T-helper 2 cell treated with Interferon-gamma antibody and Interleukin-4, amounts not matched to agents 5 μg/mL and 100 μg/mL, for 36 hours (primary cell): ENCODE data around the gene ARMC9.

ENCODE experiments used
- DNase-seq: peaks from one replicate; pipeline ENCODE4 v3.0.0; 2021; ENCODE audit warnings: low spot score
- H3K27ac Mint-ChIP-seq: one replicate; pipeline ENCODE4 v1.8.0; 2021; ENCODE audit warnings: mild to moderate bottlenecking, mixed read lengths
- H3K27me3 Mint-ChIP-seq: one replicate; pipeline ENCODE4 v1.8.0; 2021; ENCODE audit warnings: low read depth, mixed read lengths
- H3K36me3 Mint-ChIP-seq: one replicate; pipeline ENCODE4 v1.8.0; 2021; ENCODE audit warnings: low read depth, mixed read lengths
- H3K4me1 Mint-ChIP-seq: one replicate; pipeline ENCODE4 v1.8.0; 2021; ENCODE audit warnings: low read depth, mixed read lengths
- H3K4me3 Mint-ChIP-seq: one replicate; pipeline ENCODE4 v1.8.0; 2022; ENCODE audit warnings: mild to moderate bottlenecking, moderate library complexity, mixed read lengths
- H3K9me3 Mint-ChIP-seq: one replicate; pipeline ENCODE4 v1.8.0; 2021; ENCODE audit warnings: mixed read lengths

ARMC9 gene

GRCh38 chr2:231256494-231256893 lies 58.1 kb downstream of the ARMC9 start:
- Mint-ChIP-seq H3K36me3 (no peaks in the 10 kb centered on the region), H3K4me1 (peaks cover 11% of the 10 kb centered on the region), H3K27ac (no peak overlapping the region), H3K9me3 (no peaks in the 10 kb centered on the region), H3K4me3 (no peak overlapping the region), H3K27me3 (peaks cover 31% of the 10 kb centered on the region)
- no peak for DNase-seq

DNA sequence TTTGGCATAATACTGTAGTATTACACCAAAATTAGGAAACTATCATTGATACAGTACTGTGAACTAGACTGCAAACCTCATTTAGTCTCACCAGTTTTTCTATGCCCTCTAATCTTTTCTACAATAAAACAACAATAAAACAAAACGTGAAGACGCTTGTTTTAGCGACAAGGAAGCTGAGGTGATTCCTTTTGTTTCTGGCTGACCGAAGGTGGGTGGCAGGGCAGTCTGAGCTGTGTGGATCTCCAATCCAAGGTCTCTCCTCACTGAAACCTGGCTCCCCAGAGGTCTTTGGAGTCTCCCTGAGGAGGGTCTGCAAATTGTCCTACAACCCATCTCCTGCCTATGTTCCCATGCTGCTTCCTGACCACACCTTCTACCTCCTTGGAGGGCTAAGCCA lies 59.3 kb downstream of the ARMC9 start:
- Mint-ChIP-seq H3K27me3 (peaks cover 38% of the 10 kb centered on the region), H3K4me1 (peaks cover 11% of the 10 kb centered on the region), H3K27ac (no peak overlapping the region), H3K4me3 (no peak overlapping the region), H3K9me3 (no peaks in the 10 kb centered on the region), H3K36me3 (no peaks in the 10 kb centered on the region)
- no peak for DNase-seq

GRCh38 chr2:231258701-231259100 lies 60.3 kb downstream of the ARMC9 start:
- H3K27ac Mint-ChIP-seq = no peak overlapping the region
- peaks cover 11% of the 10 kb centered on the region for H3K4me1 Mint-ChIP-seq
- no peak for DNase-seq
- no peaks in the 10 kb centered on the region for H3K9me3 Mint-ChIP-seq
- peaks cover 40% of the 10 kb centered on the region for H3K27me3 Mint-ChIP-seq
- no peaks in the 10 kb centered on the region for H3K36me3 Mint-ChIP-seq
- H3K4me3 Mint-ChIP-seq = no peak overlapping the region

DNA sequence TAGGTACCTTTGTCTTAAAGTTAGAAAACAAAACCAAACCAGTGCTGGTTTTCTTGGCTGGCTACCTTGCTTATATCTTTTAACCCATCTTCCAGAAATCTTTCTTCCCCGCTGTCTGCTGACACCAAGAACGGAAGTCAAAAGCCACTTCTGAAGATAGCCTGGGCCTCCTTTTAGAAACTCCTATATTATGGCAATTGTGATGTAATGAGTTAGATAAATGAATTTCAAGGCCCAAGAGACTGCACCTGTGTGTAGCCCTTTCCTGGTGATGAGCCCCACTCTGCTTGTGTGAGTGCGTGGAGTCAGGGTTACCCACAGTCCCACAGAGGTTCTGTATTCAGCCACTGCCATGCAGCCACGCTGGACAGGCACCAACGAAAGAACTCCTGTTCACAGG lies 60.7 kb downstream of the ARMC9 start:
- peak; percentile 6 for DNase-seq
- H3K36me3 Mint-ChIP-seq = no peaks in the 10 kb centered on the region
- H3K27ac Mint-ChIP-seq = no peak overlapping the region
- no peaks in the 10 kb centered on the region for H3K9me3 Mint-ChIP-seq
- no peak overlapping the region for H3K4me3 Mint-ChIP-seq
- H3K4me1 Mint-ChIP-seq = peaks cover 11% of the 10 kb centered on the region
- peaks cover 36% of the 10 kb centered on the region for H3K27me3 Mint-ChIP-seq

GRCh38 chr2:231260442-231261208 lies 62.2 kb downstream of the ARMC9 start:
- H3K27me3 Mint-ChIP-seq = peaks cover 33% of the 10 kb centered on the region
- H3K36me3 Mint-ChIP-seq = no peaks in the 10 kb centered on the region
- no peak for DNase-seq
- no peak overlapping the region for H3K27ac Mint-ChIP-seq
- H3K9me3 Mint-ChIP-seq = no peaks in the 10 kb centered on the region
- peaks cover 11% of the 10 kb centered on the region for H3K4me1 Mint-ChIP-seq
- H3K4me3 Mint-ChIP-seq = no peak overlapping the region

DNA sequence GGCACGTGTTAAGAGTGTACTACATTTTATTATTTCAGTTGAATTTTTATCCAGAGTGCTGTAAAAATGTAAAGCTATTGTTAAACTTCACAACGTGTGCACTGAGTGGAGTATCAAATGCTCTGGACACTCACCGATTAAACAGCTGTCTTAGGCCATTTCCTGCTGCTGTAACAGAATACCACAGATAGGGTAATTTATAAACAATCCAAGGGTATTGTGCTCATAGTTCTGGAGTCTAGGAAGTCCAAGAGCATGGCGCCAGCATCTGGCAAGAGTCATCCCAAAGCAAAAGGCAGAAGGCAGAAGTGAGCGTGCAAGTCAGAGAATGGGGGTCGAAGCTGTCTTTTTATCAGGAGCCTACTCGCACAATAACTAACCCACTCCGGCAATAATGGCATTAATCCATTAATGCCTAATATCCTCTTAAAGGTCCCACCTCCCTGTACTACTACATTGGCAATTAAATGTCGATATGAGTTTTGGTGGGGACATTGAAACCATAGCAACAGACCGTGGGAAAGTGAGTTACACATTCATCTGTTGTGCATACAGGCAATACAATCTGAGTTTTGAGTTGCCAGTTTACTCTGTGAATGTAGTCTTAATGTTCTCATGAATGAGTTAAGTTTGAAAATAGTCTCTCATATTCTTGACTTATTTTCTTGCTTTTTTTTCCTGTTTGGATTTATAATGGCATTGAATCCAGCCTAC lies 64.8 kb downstream of the ARMC9 start:
- Mint-ChIP-seq H3K9me3 (no peaks in the 10 kb centered on the region), H3K4me3 (no peak overlapping the region), H3K4me1 (peaks cover 11% of the 10 kb centered on the region), H3K27ac (no peak overlapping the region), H3K27me3 (peaks cover 24% of the 10 kb centered on the region), H3K36me3 (no peaks in the 10 kb centered on the region)
- no peak for DNase-seq

- Mint-ChIP-seq H3K27ac (no peak overlapping the region), H3K4me3 (no peak overlapping the region), H3K9me3 (no peaks in the 10 kb centered on the region), H3K36me3 (no peaks in the 10 kb centered on the region), H3K4me1 (no peaks in the 10 kb centered on the region), H3K27me3 (peaks cover 17% of the 10 kb centered on the region)
- no peak for DNase-seq
These were observed 72.0 kb downstream of the ARMC9 start for GRCh38 chr2:231270221-231271114.

DNA sequence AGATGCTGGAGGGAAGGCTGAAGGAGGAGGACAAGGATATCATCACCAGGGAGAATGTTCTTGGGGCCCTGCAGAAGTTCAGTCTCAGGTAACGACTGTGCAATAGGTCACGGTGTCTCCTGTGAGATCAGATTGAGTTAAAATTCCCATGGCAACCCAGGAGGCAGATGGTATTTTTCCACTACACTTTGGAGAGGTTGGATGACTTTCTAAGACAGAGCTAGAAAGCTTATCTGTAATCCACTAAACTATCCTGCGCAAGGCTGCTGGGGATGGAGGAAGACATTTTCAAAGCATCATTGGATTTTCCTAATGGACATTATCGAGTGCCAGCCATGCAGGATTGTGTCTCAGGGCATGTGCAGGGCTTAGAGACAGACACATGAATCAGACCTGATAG lies 74.6 kb downstream of the ARMC9 start:
- no peaks in the 10 kb centered on the region for H3K4me1 Mint-ChIP-seq

GRCh38 chr2:231276987-231277386 lies 78.6 kb downstream of the ARMC9 start:
- H3K4me1 Mint-ChIP-seq = no peaks in the 10 kb centered on the region
- H3K27ac Mint-ChIP-seq = no peak overlapping the region
- H3K9me3 Mint-ChIP-seq = no peaks in the 10 kb centered on the region
- peaks cover 8% of the 10 kb centered on the region for H3K27me3 Mint-ChIP-seq
- H3K4me3 Mint-ChIP-seq = no peak overlapping the region
- no peaks in the 10 kb centered on the region for H3K36me3 Mint-ChIP-seq
- DNase-seq = no peak

More for the DNA sequence above, 74.6 kb downstream of the ARMC9 start:
- no peaks in the 10 kb centered on the region for H3K9me3 Mint-ChIP-seq
- peaks cover 11% of the 10 kb centered on the region for H3K27me3 Mint-ChIP-seq
- H3K27ac Mint-ChIP-seq = no peak overlapping the region
- H3K36me3 Mint-ChIP-seq = no peaks in the 10 kb centered on the region
- no peak overlapping the region for H3K4me3 Mint-ChIP-seq
- no peak for DNase-seq

GRCh38 chr2:231277962-231278361 lies 79.5 kb downstream of the ARMC9 start:
- H3K9me3 Mint-ChIP-seq = no peaks in the 10 kb centered on the region
- peaks cover 11% of the 10 kb centered on the region for H3K27me3 Mint-ChIP-seq
- H3K4me3 Mint-ChIP-seq = no peak overlapping the region
- no peak overlapping the region for H3K27ac Mint-ChIP-seq
- no peak for DNase-seq
- no peaks in the 10 kb centered on the region for H3K4me1 Mint-ChIP-seq
- H3K36me3 Mint-ChIP-seq = no peaks in the 10 kb centered on the region

GRCh38 chr2:231278868-231279267 lies 80.4 kb downstream of the ARMC9 start:
- Mint-ChIP-seq H3K4me1 (no peaks in the 10 kb centered on the region), H3K4me3 (no peak overlapping the region), H3K36me3 (no peaks in the 10 kb centered on the region), H3K27me3 (peaks cover 11% of the 10 kb centered on the region), H3K9me3 (no peaks in the 10 kb centered on the region), H3K27ac (no peak overlapping the region)
- no peak for DNase-seq

DNA sequence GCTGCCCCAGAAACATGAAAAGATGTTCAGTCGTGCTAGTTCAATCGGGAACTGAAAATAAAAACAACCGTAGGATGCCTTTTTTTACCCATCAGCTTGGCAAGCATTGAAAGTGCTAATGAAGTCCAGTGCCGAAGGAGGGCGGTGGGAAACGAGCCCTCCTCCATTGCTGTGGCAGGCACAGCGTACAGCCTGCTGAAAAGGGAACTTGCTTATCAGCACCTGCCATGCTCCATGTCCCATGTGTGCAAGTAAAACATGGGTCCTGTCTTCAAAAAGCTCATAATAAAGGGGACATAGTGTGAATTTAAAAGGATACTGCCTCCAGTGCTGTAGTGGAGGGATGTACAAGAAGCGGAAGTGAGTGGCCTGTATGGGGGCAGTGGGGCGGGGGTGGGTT lies 82.4 kb downstream of the ARMC9 start:
- H3K4me3 Mint-ChIP-seq = no peak overlapping the region
- H3K27me3 Mint-ChIP-seq = peaks cover 11% of the 10 kb centered on the region
- DNase-seq = no peak
- H3K9me3 Mint-ChIP-seq = no peaks in the 10 kb centered on the region
- no peaks in the 10 kb centered on the region for H3K36me3 Mint-ChIP-seq
- no peak overlapping the region for H3K27ac Mint-ChIP-seq
- no peaks in the 10 kb centered on the region for H3K4me1 Mint-ChIP-seq

DNA sequence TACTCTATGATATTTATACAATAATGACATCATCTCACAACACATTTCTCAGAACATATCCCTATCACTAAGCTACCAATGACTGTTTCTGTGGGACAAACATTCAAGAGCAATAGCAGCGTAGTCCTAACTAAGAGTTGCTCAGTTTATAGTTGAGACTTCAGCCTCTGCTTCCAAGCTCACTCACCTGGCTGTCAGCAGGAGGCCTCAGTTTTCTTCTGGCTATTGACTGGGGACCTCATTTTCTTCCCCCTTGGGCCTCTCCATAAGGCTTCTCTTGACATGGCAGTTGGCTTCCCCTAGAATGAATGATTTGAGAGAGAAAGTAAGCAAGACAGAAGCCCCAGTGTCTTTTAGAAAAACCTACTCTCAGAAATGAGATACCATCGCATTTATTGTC lies 85.9 kb downstream of the ARMC9 start:
- Mint-ChIP-seq H3K9me3 (no peaks in the 10 kb centered on the region), H3K27me3 (peaks cover 11% of the 10 kb centered on the region)

GRCh38 chr2:231286964-231287363 lies 88.5 kb downstream of the ARMC9 start:
- DNase-seq = no peak
- Mint-ChIP-seq H3K4me3 (no peak overlapping the region), H3K9me3 (no peaks in the 10 kb centered on the region), H3K27ac (no peak overlapping the region), H3K36me3 (no peaks in the 10 kb centered on the region), H3K4me1 (no peaks in the 10 kb centered on the region), H3K27me3 (peaks cover 6% of the 10 kb centered on the region)

More for the DNA sequence above, 85.9 kb downstream of the ARMC9 start:
- no peak for DNase-seq
- no peak overlapping the region for H3K27ac Mint-ChIP-seq
- H3K4me3 Mint-ChIP-seq = no peak overlapping the region
- H3K36me3 Mint-ChIP-seq = no peaks in the 10 kb centered on the region
- no peaks in the 10 kb centered on the region for H3K4me1 Mint-ChIP-seq
